Activated effector memory CD4-positive, alpha-beta T cell treated with anti-CD3 and anti-CD28 coated beads, Interleukin-2, amount 50 U/mL, for 16 hours (primary cell): ENCODE data around the gene PHF23.
A peak's percentile ranks its signal among the peaks of the same experiment; 100 is the strongest.

Experiments used
- DNase-seq: peaks from one replicate; pipeline ENCODE4 v3.0.0-alpha.2; 2020

PHF23 gene

GRCh38 chr17:7237761-7238419 is 1.4 kb downstream of the PHF23 start:
- peak; percentile 94 for DNase-seq

- no peak for DNase-seq
Measured at GRCh38 chr17:7237266-7237760, 1.9 kb downstream of the PHF23 start.

- no peak for DNase-seq
Measured at GRCh38 chr17:7236808-7237207, 2.4 kb downstream of the PHF23 start.

- peak; percentile 70 for DNase-seq
Measured at GRCh38 chr17:7235693-7236665, 3.3 kb downstream of the PHF23 start.

- DNase-seq = peak; percentile 97
Measured at GRCh38 chr17:7234083-7234951, 4.9 kb downstream of the PHF23 start, which contains the start of gene DVL2. DVL2 (minus strand) TSS chr17:7234517; CDS start chr17:7234262, 255 bp downstream.

- DNase-seq = no peak
Measured at GRCh38 chr17:7233701-7234082, 5.6 kb downstream of the PHF23 start.

GRCh38 chr17:7232114-7232513 is 7.1 kb downstream of the PHF23 start:
- DNase-seq = no peak

- DNase-seq = no peak
Measured at GRCh38 chr17:7229504-7229903, 9.8 kb downstream of the PHF23 start.

- no peak for DNase-seq
Measured at GRCh38 chr17:7228920-7229319, 10.3 kb downstream of the PHF23 start.

- DNase-seq = no peak
Measured at GRCh38 chr17:7226721-7227710, 12.2 kb downstream of the PHF23 start.

GRCh38 chr17:7225711-7226331 is 13.4 kb downstream of the PHF23 start:
- DNase-seq = no peak

- DNase-seq = no peak
Measured at GRCh38 chr17:7224661-7225111, 14.6 kb downstream of the PHF23 start.

- no peak for DNase-seq
Measured at GRCh38 chr17:7224110-7224509, 15.1 kb downstream of the PHF23 start.

GRCh38 chr17:7223375-7223774 is 15.9 kb downstream of the PHF23 start:
- no peak for DNase-seq

GRCh38 chr17:7222972-7223292 is 16.3 kb downstream of the PHF23 start:
- DNase-seq = no peak

GRCh38 chr17:7222093-7222971 is 16.9 kb downstream of the PHF23 start:
- no peak for DNase-seq

GRCh38 chr17:7221278-7222092 is 17.8 kb downstream of the PHF23 start:
- DNase-seq = no peak

- peak; percentile 86 for DNase-seq
Measured at GRCh38 chr17:7220593-7221277, 18.5 kb downstream of the PHF23 start.
